NCI-H446 treated with DMSO at 0.1 percent for 48 hours (cell line): ENCODE measurements around the gene DNLZ.
"Not testable (repeated sequence)": the region's sequence is repeated elsewhere in the genome, so short reads cannot be mapped to it uniquely, and the experiment has no call there.

Experiments used
- DNase-seq: peaks from one replicate; lab custom pipeline; 2025; lab: John Stamatoyannopoulos, UW

Gene DNLZ

DNA sequence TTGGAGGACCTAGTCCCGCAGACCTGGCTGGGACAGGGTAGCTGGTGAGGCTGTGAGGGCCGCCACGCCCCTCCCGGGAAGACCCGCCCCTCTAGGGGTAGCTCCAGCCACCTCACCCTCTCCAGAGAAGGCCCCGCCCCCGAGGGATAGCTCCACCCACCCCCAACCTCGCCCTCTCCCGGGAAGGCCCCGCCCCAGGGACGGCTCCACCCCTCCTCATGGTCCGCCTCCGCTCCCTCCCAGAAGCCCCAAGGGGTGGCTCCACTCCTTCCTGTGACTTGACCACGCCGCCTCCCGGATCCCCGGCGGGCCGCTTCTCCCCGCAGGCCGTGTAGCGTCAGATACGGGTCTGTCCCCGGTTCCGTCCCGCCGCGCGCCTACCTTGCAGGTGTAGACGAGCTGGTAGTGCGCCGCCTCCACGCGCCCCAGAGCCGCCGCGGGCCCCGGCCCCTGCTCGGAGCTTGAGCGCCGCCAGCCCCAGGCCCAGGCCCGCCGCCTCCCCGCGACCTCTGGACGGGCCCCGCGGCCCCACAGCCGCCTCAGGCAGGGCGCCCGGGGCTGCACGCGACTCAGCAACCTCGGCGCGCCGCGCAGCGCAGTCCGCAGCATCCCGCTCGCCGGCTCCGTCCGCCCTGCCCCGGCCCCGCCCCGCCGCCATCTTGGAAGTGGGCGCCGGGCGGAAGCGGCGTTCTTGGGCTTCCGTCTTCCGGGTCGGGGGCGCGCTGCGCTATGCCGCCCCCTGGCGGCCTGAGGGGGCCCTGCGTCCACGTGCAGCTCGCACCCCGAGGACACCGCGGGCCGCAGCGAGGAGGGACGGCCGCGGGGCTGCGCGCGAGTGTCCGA, at the start of gene DNLZ:
DNLZ (minus strand) TSS at position 639 of the 843 bp plus-strand sequence; CDS start at position 609, 30 bp downstream.
- peak; percentile 63 for DNase-seq

DNA sequence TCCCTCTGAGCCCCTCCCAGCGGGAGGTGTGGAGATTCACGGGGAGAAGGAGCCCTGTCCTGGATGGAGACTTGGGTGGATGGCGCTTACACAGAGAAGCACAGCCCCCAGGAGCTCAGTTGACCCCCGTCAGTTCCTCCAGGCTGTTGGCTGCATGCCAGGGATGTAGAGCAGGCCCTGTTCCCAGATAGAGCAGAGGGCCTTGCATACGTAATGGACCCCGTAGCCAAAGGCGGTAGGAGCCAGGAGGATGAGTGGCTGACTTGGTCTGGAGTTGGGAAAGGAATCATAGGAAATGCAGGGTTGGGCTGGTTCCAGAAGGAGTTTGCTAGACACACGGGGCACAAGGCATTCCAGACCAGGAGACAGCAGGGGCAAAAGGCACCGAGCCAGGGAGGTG, 49.4 kb upstream of the DNLZ start:
- DNase-seq = peak; percentile 35

DNA sequence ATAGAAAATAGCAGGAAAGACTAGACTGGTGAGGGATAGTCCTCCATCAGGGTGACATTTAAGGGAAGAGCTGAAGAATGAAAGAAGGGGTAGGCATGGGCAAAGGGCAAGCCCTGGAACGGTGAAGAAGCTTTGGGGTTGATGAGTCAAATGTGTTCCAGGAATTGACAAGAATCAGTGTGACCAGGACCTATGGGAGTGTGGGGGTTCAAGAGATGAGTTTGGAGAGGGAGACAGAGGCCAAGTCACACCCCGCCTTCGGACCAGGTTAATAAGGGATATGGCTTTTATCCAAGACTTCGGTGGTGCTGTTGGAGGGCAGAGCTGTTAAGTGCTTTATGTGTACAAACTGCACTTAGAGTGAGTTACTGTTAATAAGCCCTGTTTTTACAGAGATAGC, 47.8 kb upstream of the DNLZ start:
- DNase-seq = no peak

DNA sequence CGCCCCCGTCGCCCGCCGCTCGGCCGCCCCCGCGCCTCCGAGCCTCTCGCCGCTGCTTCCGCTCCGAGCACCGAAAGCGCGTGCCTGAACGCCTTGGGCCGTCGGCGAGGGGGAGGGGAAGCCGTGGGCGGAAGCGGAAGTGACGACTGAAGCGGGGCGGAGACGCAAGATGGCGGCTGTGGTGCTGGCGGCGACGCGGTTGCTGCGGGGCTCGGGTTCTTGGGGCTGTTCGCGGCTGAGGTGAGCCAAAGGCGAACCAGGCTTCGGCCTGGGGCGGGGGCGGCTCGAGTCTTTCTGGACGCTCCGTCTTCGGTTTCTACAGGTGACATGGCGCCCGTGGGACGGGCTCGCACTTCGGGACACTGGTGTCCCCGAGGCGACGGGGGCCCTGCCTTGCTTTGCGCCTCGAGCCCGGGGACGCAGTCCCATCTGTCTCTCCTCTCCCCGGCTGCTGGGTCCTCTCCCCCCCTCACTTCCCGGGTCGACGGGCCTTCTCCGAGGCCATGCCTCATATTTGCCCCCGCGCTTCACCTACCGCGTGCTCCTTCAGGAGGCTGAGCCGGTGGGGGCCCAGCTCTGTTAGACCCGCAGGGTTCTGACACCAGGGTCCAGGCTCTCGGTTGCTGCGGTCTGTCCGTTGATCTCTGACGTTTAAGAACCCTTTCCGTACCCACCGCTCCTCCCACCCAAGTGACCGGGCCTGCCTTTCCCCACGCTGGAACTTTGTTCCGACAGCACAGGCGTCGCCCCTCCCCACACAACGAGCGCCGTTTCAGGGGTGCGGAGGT, 47.1 kb upstream of the DNLZ start, which contains the start of the genes ENTR1 and PMPCA:
ENTR1 (minus strand) TSS at position 115 of the 788 bp plus-strand sequence. CDS start 217 bp downstream, outside the sequence.
PMPCA (plus strand) TSS at position 159 of the 788 bp plus-strand sequence; CDS start at position 170, 11 bp downstream.
- peak; percentile 35 for DNase-seq

DNA sequence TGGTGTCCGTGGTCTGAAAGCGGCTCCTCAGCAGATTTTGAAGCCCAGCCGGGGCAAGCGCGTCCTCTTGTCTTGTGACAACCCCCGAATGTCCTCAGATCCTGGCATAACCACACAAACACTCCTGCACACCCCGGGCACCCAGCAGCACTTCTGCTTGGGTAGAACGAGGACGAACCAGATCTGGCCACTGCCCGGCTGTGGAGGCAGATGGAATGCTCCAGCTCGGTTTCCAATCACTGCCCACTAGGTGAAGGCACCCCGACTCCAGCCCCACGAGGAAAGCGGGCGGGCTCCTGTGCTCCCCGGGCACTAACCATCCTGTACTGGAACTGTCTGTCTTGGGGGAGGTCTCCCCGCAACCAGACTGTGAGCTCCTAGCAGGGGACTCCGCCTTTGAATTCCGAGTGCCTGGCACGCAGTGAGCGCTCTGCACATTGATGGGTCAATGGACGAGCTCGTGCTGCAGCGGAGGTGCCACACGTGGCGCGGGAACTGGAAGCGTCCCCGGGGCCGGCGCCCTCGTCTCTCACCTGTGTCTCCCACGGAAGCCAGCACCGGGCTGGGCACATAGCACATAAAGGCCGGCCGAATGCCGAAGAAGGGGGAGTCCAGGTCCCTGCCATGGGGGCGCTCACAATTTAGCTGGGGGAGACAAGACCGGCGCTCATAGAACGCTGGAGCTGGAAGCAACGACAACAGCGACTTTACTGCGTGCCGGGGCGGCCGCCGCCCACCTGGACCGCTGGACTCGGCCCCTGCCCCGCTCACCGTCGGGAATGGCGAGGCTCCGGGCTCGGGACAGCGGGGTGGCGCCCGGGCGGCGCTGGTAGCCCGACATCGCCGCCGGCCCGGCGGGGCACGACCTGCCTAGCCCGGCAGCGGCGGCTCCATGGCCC, 46.3 kb upstream of the DNLZ start:
- no peak for DNase-seq

DNA sequence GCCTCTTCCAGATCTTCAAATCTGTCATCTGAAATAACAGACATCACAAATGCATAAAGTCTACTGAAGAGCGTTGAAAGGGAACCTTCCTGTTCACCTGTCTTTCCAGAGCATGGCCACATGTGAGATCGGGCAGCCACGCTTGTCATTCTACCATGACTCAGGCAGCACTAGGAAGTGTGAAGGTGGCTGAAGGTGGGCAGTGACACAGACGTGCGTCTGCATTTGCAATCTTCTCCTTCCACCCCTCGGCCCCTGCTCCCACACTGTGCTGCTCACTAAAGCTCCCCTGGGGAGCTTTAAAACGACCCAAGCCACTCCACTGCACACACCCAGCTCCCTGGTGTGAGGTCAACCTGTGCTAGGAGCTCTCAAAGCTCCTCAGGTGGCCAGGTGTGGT, 44.4 kb upstream of the DNLZ start:
- no peak for DNase-seq

DNA sequence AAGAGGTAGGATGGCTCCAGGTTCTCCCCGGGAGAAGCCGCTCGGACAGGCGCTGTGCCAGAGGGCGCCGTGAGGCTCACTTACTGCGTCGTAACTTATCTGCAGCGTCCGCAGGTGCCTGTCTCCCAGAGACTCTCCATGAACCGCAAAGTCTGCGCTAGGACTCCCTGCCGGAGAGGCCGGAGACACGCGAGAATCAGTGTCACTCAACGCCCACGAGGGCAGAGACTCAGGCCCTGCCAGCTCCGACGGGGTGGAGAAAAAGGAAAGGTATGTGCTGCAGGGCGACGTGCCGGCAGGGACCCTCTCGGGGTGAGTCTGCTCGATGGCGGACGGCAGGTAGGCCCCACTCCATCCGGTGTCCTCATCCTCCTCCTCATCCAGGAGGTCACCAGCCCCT, 43.5 kb upstream of the DNLZ start:
- not testable (repeated sequence) for DNase-seq

DNA sequence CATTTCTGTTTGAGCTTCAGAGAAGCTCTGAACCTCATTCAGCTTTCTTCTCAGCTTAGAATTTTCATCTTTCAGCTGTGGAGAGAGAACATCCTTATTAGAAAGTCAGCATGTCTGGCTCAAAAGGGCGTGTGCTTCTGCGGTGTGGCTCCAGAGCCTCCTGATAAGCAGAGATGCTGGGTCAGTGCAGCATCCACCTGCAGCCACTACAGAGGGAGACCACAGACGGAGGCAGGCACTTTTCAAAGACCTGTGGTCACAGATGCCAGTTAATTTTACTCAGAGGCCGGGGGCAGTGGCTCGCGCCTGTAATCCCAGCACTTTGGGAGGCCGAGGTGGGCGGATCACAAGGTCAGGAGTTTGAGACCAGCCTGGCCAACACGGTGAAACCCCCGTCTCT, 42.4 kb upstream of the DNLZ start:
- DNase-seq = not testable (repeated sequence)

DNA sequence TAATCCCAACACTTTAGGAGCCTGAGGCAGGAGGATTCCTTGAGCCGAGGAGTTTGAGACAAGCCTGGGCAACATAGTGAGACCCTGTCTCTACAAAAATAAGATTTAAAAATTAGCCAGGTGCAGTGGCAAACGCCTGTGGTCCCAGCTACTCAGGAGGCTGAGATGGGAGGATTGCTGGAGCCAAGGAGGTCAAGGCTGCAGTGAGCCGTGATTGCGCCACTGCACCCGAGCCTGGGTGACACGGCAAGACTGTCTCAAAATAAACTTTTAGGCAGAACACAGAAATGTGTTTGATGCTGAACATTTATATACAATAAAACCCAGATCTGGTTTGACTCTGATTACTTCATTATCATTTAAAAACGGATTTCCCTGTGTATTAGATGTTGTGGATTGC, 41.9 kb upstream of the DNLZ start:
- no peak for DNase-seq

DNA sequence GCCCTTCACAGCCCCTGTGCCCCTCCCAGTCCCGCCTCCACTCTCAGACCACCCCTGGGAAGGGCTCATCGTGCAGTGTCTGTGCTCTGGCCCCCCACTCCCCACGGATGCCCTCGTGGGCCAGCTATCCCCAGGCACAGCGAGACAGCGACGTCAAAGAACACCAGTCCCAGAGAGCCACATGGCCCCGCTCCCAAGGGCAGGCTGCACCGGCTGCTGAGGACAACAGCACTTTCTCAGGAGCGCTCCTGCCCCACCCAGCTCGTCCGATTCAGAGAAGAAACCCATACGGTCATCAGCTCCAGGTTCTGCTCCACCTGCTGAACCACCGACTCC, 41.2 kb upstream of the DNLZ start:
- no peak for DNase-seq

DNA sequence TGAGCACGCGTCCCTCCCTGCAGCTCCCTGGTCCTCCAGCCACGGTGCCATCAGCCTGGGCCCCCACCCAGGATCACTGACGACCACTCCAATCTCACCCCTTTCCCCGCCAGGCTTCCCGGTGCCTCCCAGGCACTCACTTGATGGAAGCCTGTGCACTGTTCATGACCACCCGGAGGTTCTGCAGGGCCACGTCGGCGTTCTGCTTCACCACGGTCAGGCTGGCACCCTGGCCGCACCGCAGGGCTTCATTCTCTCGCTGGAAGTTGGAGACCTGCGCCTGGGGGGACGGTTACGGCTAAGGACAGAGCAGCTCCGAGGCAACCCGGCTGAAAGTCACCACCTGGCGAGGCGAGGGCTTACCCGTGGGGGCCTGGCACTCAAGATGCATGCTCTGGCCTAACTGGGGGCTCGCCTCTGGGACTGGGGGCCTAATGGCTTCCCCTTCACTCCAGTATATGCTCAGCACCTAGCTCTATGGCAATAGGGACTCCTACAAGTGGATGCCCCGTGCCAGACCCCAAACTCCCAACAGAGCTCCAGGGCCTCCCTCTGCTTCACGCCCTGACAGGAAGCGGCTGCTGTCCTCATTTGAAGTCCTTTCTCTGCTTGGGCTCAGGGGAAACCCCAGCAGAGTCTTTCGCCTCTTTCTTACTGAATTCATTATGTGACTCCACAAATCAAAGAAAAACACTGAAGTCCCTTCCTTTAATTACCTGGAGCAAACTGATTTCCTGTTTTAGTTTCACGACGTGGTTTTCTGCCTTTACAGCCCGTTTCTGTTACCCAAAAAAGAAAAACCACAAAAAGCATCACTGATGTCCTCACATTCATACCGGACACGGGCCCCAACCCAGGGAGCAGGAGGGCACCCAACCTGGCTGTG, 40.6 kb upstream of the DNLZ start:
- DNase-seq = no peak

DNA sequence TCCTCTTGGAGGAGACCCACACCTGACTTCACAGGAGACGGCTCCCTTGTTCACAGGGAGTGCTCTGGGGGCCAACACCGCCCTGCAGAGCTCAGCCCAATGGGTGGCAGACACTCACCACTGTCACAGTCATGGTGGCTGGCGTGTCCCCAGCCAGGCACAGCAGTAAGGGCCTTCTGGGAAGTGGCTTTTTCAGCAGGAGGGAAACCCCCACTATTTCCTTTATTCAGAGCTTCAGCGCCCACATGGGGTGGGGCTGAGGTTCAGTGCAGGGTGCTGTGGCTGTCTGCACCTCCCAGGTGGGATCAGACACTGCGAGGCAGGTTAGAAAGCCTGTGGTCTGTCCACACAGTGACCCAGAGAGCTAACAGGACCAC, 40.0 kb upstream of the DNLZ start:
- DNase-seq = no peak

DNA sequence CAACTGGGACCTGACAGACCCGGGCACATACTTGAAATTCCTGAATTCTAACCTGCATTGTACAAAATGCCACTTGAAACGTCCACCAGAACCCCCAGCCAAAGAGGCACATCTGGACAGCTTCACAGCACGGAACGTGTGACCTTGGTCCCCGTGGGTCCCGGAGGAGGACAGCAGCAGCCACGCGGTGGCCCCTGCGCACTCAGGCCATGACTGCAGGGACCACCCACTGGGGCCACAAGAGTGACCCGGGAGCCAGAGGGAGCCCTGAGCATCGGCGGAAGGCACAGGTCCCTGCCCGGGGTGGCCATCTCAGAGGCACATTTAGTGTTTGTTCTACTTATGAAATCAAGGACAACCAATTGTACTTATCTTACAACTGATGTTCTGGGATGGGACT, 38.5 kb upstream of the DNLZ start:
- DNase-seq = no peak

DNA sequence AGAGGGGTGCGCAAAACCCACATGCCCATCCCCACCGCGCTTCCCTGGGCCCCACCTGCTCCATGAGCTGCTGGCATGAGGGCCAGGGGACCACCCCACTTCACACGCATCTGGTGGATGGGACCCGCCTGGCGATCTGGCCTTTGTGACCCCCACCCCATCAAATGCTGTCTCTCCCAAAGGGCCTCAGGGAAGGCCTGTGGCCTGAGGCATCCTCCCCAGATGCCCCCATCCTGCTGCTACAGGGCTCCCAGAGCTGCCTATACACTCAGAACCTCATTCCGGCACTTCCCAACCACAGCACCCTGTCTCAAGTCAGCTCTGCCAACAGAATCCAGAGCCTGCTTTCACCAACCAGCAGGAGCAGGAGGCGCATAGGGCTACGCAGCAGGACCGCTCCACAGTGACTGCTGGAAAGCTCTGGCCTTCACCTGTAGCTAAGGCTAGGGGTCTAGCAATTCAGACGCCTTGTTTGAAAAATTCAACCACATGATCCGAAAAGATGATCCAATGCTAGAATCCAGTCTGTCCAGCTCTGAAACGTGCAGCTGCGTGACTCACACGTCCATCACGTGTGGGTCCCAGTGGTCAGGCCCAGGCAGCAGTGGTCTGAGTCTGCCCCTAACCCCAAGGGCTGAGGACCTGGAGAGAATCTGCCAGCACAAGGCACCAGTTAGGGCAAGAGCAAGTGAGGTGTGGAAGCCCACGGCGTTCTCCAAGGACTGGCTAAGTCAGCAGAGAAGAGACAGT, 37.8 kb upstream of the DNLZ start:
- DNase-seq = no peak

DNA sequence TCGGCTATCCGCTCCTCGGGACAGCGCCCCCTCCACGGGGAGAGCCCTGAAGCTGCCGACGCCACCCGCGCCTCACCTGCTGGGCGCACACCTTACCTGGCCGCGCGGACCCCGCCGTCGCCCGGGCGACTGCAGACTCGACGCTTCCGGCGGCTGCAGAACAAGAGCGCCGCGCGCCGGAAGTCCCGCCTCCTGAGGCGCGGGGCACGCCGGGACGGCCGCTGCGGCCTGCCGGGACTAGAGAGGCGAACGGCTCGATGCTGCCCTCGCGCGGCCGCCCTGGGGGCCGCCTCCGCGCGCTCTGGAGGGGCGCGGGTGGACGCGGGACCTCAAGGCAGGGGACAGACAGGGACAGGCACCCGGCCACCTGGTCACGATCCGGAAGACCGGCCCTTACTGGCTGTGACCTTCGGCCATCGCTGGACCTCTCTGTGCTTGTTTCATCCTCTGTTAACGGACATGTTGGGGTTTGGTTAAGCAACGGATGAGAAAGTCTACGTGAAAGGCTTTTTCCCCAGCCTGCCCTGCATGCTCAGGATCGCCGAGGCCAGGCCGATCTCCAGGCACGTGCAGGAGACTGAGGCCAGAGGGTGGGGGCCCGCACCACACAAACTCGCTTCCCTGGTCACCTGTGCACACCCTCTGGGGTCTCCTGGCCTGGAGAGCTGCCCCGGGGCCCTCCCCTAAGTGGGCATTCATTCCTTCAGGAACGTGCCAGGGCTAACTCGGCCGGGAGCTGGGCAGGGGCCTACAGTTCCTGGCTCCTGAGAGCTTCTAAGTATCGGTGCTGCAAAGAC, 36.7 kb upstream of the DNLZ start, which contains the start of gene SNAPC4:
SNAPC4 (minus strand) TSS at position 133 of the 797 bp plus-strand sequence. CDS start 1,742 bp downstream, outside the sequence.
- DNase-seq = peak; percentile 43

DNA sequence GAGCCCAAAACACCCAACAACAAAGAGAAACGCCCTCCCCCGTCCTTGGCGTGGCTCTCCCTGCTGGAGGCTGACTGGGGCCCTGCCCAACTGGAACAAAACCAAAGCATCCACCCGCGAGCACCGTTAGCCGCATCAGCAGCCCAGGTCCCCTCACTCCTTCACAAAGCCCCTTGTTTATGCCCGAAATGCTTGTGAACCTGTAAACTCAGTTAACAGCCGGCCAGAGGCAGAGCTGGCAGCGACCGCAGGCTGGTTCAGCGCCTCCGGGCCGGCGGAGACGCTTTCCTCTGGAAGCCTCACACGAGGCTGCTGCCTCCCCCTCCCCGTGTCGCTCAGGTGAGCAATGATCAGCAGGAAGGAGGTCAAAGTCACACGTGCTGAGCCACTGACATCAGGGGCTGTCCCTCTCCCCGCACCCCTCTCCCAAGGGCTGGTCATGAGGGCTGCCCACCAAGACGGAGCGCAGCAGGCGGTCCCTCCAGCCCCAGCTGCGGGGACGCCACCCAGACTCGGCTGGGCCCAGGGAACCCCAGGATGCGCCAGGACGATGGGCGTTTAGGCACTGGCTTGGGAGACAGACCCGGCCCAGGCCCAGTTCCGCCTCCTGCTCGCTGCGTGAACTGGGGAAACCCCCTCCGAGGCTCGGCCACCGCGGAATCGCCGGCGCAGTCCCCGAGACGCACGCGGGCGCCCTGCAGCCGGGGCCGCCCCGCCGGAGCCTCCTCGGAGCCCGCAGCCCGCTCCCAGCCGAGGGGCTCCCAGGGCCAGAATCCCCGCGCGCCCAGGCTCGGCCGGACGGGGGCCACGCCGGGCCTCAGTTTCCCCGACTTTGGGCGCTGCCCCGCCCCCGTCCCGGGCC, 35.9 kb upstream of the DNLZ start:
- DNase-seq = no peak

DNA sequence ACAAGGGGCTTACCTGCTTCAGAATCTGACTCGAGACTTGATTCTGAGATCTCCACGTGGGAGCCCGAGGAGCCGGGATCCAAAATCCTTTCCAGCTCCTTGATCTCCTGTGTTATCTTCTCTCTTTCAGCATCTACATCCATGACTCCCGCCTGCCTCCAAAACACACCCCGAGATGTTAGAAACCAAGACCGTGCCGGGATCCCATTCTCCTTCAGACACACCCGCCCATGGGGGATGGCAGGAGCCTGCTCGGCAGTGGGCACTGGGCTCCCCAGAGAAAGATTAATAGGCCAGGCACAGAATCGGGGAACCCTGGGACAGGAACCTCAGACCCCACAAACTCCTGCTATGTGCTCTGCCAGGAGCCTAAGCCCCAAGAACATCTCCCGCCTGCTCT, 34.7 kb upstream of the DNLZ start:
- DNase-seq = no peak

DNA sequence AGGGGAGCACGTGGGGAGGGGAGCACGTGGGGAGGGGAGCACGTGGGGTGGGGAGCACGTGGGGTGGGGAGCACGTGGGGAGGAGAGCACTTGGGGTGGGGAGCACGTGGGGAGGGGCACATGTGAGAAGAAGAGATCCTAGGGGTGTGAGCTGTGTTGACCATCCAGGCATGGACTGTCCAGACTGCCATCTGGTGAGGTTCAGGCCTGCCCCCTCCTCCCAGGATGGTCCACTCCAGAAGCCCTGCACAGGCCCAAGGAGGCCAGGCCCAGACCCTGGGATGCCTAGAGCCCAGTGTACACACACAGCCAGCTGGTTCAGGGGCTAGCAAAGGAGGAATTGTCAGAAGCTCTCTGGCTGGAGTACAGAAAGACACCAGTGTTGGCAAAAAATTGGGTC, 34.1 kb upstream of the DNLZ start:
- no peak for DNase-seq

DNA sequence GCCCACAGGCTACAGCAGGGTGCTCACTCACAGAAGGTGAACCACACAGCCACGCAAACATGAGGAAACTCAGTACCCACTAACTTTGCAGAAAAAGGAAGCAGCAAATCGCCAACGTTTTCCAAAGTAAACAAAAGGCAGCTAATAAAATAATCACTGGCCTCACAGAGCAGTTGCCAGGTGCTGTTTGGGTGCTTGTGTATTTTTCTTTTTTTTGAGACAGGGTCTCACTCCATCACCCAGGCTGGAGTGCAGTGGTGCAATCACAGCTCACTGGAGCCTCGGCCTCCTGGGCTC, 32.6 kb upstream of the DNLZ start:
- no peak for DNase-seq
